Testis (tissue), 2 donors: ENCODE measurements around the gene MAPKAPK3.

Source experiments
- POLR2A ChIP-seq: fragments of 450-650 bp; IDR thresholded peaks from one replicate; pipeline ENCODE4 v1.6.1; 2017; ENCODE audit warnings: antibody characterized with exemption, mild to moderate bottlenecking, moderate library complexity
- TF ChIP-seq, protein P1 (sequence below), 3 experiments: fragments of 450-650 bp in 2 of 3; fragments of 200-600 bp in 1 of 3; sonication (generic) in 1 of 3; IDR thresholded peaks; one replicate each; pipeline ENCODE4 v1.5.1; 2016 to 2019; ENCODE audit warnings: antibody characterized with exemption in 3 of 3, mild to moderate bottlenecking in 2 of 3, moderate library complexity in 1 of 3

DNA sequence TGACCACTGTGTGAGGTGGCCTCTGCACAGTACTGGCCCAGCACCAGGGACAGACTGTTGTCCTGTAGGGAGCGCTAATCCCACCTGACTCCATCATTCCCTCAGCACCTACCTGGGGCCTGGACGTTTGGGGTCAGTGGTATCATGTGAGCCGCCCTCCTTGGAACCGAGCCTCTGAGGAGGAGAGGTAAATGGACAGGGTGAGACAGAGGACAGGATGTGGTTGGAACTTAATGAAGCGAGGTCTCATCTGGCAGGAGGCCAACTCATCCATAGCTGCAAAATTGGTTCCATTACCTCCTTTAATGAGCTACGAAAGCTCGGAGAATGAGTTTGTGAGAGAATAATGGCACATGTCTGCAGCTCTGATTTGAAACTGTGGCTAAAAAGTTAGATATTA is 13.9 kb downstream of the MAPKAPK3 start:
- TF ChIP-seq, protein P1, sequence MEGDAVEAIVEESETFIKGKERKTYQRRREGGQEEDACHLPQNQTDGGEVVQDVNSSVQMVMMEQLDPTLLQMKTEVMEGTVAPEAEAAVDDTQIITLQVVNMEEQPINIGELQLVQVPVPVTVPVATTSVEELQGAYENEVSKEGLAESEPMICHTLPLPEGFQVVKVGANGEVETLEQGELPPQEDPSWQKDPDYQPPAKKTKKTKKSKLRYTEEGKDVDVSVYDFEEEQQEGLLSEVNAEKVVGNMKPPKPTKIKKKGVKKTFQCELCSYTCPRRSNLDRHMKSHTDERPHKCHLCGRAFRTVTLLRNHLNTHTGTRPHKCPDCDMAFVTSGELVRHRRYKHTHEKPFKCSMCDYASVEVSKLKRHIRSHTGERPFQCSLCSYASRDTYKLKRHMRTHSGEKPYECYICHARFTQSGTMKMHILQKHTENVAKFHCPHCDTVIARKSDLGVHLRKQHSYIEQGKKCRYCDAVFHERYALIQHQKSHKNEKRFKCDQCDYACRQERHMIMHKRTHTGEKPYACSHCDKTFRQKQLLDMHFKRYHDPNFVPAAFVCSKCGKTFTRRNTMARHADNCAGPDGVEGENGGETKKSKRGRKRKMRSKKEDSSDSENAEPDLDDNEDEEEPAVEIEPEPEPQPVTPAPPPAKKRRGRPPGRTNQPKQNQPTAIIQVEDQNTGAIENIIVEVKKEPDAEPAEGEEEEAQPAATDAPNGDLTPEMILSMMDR (IDR thresholded peaks at IDR 0.05), result no peak
- TF ChIP-seq POLR2A, result no peak
